Ishikawa (cell line): ENCODE results near the gene TIAM2.

Experiments used
- CEBPB ChIP-seq: IDR thresholded peaks from 2 replicates; pipeline ENCODE4 v1.6.1; 2012
- CREB1 ChIP-seq: IDR thresholded peaks from 2 replicates; pipeline ENCODE4 v1.6.1; 2012; ENCODE audit warnings: low read depth
- EGR1 ChIP-seq: IDR thresholded peaks from 2 replicates; pipeline ENCODE4 v1.6.1; 2012
- EP300 ChIP-seq: IDR thresholded peaks from 2 replicates; pipeline ENCODE4 v1.6.1; 2012; ENCODE audit warnings: borderline replicate concordance
- FOXM1 ChIP-seq: IDR thresholded peaks from 2 replicates; pipeline ENCODE4 v1.6.1; 2012; ENCODE audit warnings: low read depth, borderline replicate concordance
- NFIC ChIP-seq: IDR thresholded peaks from 2 replicates; pipeline ENCODE4 v1.6.1; 2012
- RAD21 ChIP-seq: IDR thresholded peaks from 2 replicates; pipeline ENCODE4 v1.6.1; 2012; ENCODE audit warnings: low read depth
- TAF1 ChIP-seq: IDR thresholded peaks from 2 replicates; pipeline ENCODE4 v1.6.1; 2012; ENCODE audit warnings: low read depth, mild to moderate bottlenecking
- TCF12 ChIP-seq: IDR thresholded peaks from 2 replicates; pipeline ENCODE4 v1.6.1; 2012; ENCODE audit warnings: low read depth
- TEAD4 ChIP-seq: IDR thresholded peaks from 2 replicates; pipeline ENCODE4 v1.6.1; 2012
- USF1 ChIP-seq: IDR thresholded peaks from 2 replicates; pipeline ENCODE4 v1.6.1; 2012
- YY1 ChIP-seq: IDR thresholded peaks from 2 replicates; pipeline ENCODE4 v1.6.1; 2012; ENCODE audit warnings: low read depth
- ZBTB7A ChIP-seq: IDR thresholded peaks from 2 replicates; pipeline ENCODE4 v1.6.1; 2012; ENCODE audit warnings: low read depth
- TF ChIP-seq, protein P1 (sequence below): IDR thresholded peaks from 2 replicates; pipeline ENCODE4 v1.6.1; 2012
- TF ChIP-seq, protein P2 (sequence below): IDR thresholded peaks from 2 replicates; pipeline ENCODE4 v1.6.1; 2012; ENCODE audit warnings: low read depth, mild to moderate bottlenecking

TIAM2 gene

GRCh38 chr6:155069543-155069942 lies 74.4 kb downstream of the TIAM2 start:
- TF ChIP-seq CREB1 (no peak), TAF1 (no peak), EP300 (no peak)

GRCh38 chr6:155075930-155076695 lies 81.0 kb downstream of the TIAM2 start:
- TF ChIP-seq RAD21 = no peak
- TF ChIP-seq TCF12 = no peak
- no peak for TF ChIP-seq CEBPB
- TF ChIP-seq NFIC = no peak
- TF ChIP-seq ZBTB7A = no peak
- TF ChIP-seq EGR1 = no peak
- no peak for TF ChIP-seq CREB1
- TF ChIP-seq YY1 = no peak
- TF ChIP-seq TAF1 = no peak
- TF ChIP-seq, protein P1, sequence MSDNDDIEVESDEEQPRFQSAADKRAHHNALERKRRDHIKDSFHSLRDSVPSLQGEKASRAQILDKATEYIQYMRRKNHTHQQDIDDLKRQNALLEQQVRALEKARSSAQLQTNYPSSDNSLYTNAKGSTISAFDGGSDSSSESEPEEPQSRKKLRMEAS = no peak
- TF ChIP-seq TEAD4 = no peak
- no peak for TF ChIP-seq USF1
- TF ChIP-seq EP300 = no peak
- no peak for TF ChIP-seq FOXM1

DNA sequence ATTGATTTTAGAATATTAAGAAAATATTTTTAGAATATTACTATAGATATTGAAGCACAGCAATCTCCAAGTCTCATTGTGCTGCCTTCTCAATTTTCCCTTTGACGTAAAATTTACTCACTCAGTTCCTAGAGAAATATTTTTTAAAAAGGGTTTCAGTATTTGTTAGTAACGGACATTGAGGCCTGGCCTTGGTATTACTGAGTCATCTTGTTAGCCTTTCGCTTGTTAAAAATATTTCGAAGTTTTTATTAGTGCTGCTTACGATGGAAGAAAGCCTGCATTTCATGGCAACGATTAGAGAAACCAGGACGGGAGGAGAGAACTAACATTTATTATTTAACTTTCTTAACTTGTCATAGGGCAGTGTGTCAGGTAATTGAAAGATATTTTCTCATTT lies 82.2 kb downstream of the TIAM2 start:
- TF ChIP-seq USF1 = no peak
- TF ChIP-seq CEBPB = no peak
- no peak for TF ChIP-seq FOXM1
- no peak for TF ChIP-seq EGR1
- TF ChIP-seq TCF12 = no peak

GRCh38 chr6:155077784-155078183 lies 82.7 kb downstream of the TIAM2 start:
- TF ChIP-seq, protein P2, sequence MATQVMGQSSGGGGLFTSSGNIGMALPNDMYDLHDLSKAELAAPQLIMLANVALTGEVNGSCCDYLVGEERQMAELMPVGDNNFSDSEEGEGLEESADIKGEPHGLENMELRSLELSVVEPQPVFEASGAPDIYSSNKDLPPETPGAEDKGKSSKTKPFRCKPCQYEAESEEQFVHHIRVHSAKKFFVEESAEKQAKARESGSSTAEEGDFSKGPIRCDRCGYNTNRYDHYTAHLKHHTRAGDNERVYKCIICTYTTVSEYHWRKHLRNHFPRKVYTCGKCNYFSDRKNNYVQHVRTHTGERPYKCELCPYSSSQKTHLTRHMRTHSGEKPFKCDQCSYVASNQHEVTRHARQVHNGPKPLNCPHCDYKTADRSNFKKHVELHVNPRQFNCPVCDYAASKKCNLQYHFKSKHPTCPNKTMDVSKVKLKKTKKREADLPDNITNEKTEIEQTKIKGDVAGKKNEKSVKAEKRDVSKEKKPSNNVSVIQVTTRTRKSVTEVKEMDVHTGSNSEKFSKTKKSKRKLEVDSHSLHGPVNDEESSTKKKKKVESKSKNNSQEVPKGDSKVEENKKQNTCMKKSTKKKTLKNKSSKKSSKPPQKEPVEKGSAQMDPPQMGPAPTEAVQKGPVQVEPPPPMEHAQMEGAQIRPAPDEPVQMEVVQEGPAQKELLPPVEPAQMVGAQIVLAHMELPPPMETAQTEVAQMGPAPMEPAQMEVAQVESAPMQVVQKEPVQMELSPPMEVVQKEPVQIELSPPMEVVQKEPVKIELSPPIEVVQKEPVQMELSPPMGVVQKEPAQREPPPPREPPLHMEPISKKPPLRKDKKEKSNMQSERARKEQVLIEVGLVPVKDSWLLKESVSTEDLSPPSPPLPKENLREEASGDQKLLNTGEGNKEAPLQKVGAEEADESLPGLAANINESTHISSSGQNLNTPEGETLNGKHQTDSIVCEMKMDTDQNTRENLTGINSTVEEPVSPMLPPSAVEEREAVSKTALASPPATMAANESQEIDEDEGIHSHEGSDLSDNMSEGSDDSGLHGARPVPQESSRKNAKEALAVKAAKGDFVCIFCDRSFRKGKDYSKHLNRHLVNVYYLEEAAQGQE = no peak
- TF ChIP-seq, protein P1 = no peak
- TF ChIP-seq NFIC (no peak), CREB1 (no peak), EP300 (no peak), USF1 (no peak), CEBPB (no peak), RAD21 (no peak), FOXM1 (no peak), TEAD4 (no peak), YY1 (no peak), ZBTB7A (no peak), TAF1 (no peak), TCF12 (no peak), EGR1 (no peak)

- TF ChIP-seq ZBTB7A (no peak), CREB1 (no peak), TEAD4 (no peak), NFIC (no peak), YY1 (no peak), EP300 (no peak), TCF12 (no peak), TAF1 (no peak), RAD21 (no peak), EGR1 (no peak), FOXM1 (no peak), CEBPB (no peak), USF1 (no peak)
- TF ChIP-seq, protein P1 = no peak
- TF ChIP-seq, protein P2 = no peak
These were observed 83.2 kb downstream of the TIAM2 start for GRCh38 chr6:155078331-155078745.
